ENCODE results near the gene LIN37.

- TF ChIP-seq TAF1 (IDR thresholded peaks at IDR 0.05; ENCODE audit: borderline replicate concordance, insufficient read depth, low read length) = no peak
- TF ChIP-seq POLR2AphosphoS5 (IDR thresholded peaks at IDR 0.05; ENCODE audit: low read depth, low read length) = no peak
- TF ChIP-seq, protein P1, sequence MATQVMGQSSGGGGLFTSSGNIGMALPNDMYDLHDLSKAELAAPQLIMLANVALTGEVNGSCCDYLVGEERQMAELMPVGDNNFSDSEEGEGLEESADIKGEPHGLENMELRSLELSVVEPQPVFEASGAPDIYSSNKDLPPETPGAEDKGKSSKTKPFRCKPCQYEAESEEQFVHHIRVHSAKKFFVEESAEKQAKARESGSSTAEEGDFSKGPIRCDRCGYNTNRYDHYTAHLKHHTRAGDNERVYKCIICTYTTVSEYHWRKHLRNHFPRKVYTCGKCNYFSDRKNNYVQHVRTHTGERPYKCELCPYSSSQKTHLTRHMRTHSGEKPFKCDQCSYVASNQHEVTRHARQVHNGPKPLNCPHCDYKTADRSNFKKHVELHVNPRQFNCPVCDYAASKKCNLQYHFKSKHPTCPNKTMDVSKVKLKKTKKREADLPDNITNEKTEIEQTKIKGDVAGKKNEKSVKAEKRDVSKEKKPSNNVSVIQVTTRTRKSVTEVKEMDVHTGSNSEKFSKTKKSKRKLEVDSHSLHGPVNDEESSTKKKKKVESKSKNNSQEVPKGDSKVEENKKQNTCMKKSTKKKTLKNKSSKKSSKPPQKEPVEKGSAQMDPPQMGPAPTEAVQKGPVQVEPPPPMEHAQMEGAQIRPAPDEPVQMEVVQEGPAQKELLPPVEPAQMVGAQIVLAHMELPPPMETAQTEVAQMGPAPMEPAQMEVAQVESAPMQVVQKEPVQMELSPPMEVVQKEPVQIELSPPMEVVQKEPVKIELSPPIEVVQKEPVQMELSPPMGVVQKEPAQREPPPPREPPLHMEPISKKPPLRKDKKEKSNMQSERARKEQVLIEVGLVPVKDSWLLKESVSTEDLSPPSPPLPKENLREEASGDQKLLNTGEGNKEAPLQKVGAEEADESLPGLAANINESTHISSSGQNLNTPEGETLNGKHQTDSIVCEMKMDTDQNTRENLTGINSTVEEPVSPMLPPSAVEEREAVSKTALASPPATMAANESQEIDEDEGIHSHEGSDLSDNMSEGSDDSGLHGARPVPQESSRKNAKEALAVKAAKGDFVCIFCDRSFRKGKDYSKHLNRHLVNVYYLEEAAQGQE (IDR thresholded peaks at IDR 0.05; ENCODE audit: insufficient read depth in 1 of 2, low read depth in 2 of 2, low read length in 2 of 2) = no peak
- no peak for TF ChIP-seq FOXP2 (optimal IDR thresholded peaks at IDR 0.05; ENCODE audit: borderline replicate concordance, extremely low read depth, extremely low read length, insufficient read depth)
- TF ChIP-seq SIN3A (IDR thresholded peaks at IDR 0.05; ENCODE audit: borderline replicate concordance, insufficient read depth, low read length) = no peak
These were observed 7.2 kb upstream of the LIN37 start for GRCh38 chr19:35741203-35741515.
